Astrocyte of the cerebellum (primary cell): Measurements from ENCODE around the gene BHLHA15.

Experiments
- DNase-seq: peaks from one replicate; pipeline ENCODE4 v3.0.0-alpha.2; 2011; ENCODE audit warnings: low read depth
- H3K4me3 ChIP-seq: 2 replicates; pipeline ENCODE4 v1.5.1; 2011; ENCODE audit warnings: mild to moderate bottlenecking, low read depth, low read length, moderate library complexity
- in situ Hi-C: cut with HindIII; loops from 2 replicates; pipeline ENCODE4 v1.10.0; 2017; ENCODE audit warnings: low sequenced_read_pairs
- TF ChIP-seq, protein P1 (sequence below): IDR thresholded peaks from 2 replicates; pipeline ENCODE4 v1.5.1; 2012; ENCODE audit warnings: low read length, low read depth, moderate library complexity, mild to moderate bottlenecking; ENCODE audit errors: missing control alignments

The BHLHA15 gene

DNA sequence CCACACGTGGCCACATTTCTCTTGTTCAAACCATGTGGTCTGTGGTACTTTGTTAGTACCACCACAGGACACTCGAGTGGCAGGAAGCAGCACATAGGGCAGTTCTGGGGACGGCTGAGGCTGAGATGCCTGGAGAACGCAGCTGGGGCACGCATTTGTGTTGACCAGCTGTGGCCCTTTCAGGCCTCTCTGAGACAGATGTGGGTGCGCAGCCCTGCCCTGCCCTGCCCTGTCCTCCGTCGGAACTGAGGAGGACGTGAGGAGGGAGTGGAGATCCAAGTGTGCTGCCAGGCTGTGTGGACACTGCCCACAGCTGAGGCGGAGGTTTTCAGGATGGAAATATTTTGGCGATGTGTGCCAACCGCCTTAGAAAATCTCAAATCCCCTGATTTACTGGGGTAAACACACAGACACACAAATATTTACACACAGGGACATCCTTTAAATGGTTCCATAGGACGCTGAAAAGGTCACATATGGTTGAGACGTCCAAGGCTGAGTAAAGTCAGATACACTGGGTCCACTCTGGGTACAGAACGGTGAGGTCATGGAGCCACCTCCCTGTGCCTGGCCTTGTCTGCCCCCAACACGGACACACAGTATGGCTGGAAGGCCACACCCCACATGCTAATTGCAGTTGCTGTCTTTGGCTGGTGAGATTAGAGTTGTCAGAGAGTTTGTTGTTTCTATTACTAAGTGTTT lies 14.8 kb downstream of the BHLHA15 start:
- no peak for DNase-seq
- in situ Hi-C loops = no loop called here
- TF ChIP-seq, protein P1, sequence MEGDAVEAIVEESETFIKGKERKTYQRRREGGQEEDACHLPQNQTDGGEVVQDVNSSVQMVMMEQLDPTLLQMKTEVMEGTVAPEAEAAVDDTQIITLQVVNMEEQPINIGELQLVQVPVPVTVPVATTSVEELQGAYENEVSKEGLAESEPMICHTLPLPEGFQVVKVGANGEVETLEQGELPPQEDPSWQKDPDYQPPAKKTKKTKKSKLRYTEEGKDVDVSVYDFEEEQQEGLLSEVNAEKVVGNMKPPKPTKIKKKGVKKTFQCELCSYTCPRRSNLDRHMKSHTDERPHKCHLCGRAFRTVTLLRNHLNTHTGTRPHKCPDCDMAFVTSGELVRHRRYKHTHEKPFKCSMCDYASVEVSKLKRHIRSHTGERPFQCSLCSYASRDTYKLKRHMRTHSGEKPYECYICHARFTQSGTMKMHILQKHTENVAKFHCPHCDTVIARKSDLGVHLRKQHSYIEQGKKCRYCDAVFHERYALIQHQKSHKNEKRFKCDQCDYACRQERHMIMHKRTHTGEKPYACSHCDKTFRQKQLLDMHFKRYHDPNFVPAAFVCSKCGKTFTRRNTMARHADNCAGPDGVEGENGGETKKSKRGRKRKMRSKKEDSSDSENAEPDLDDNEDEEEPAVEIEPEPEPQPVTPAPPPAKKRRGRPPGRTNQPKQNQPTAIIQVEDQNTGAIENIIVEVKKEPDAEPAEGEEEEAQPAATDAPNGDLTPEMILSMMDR = no peak
- H3K4me3 ChIP-seq = no peak overlapping the region

DNA sequence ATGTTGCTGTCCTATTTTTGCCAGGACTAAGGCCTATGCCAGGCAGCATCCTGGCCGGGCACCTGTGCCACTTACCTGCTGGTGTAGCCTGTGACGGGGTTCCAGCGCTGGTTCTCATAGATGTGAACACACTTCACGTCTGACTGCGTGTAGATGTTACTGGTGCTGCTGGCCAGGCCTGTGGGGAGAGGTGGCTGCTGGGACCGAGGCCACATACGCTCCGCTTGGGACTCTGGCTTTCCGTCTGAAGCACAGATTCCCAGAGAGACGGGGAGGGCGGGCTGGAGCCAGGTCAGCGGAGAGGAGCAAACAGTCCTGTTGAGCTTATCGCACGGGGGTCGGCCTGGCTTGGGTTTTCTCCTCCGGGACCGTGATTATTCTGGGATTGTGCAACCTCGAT lies 16.7 kb downstream of the BHLHA15 start:
- H3K4me3 ChIP-seq = no peak overlapping the region
- TF ChIP-seq, protein P1 = no peak
- DNase-seq = no peak
- in situ Hi-C loops = no loop called here

DNA sequence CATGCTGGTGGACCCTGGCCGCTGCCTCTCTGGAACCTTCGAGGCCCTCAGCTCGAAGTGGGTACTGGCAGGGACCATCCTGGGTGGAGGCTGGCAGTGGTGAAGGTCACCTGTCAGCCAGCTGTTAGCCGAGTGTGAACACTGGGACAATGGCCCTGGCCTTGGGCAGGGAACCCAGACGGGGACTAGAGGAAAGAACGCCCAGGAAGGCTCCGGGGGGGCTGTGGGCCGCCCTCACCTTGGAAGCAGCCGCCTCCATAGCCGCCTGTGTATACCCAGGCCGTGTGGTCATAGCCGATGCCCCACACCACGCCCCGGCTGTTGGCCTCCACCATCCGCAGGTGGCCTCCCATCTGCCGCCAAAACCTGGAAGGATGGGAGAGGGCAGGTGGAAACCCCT lies 17.6 kb downstream of the BHLHA15 start:
- DNase-seq = no peak
- in situ Hi-C loops = no loop called here
- TF ChIP-seq, protein P1 = no peak
- no peak overlapping the region for H3K4me3 ChIP-seq

DNA sequence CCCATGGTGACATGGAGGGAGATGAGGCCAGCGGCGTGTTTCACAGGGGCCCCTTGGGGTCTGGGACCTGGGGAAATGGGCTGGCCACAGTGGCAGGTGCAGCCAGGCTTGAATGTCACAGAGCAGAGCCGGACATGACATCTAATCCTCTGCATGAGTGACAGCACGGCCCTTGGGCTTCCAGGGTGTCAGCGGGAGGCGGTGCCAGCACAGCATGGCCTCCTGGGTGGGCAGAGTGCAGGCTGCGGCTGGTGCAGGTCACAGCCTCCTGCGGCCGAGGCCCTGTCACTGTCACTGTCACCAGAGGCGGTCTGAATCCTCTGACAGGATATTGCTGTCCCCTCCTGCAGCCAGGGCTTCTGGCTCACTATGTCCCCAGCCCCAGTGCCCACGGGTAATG lies 18.2 kb downstream of the BHLHA15 start:
- no peak overlapping the region for H3K4me3 ChIP-seq
- in situ Hi-C loops = no loop called here
- DNase-seq = no peak
- TF ChIP-seq, protein P1 = no peak

DNA sequence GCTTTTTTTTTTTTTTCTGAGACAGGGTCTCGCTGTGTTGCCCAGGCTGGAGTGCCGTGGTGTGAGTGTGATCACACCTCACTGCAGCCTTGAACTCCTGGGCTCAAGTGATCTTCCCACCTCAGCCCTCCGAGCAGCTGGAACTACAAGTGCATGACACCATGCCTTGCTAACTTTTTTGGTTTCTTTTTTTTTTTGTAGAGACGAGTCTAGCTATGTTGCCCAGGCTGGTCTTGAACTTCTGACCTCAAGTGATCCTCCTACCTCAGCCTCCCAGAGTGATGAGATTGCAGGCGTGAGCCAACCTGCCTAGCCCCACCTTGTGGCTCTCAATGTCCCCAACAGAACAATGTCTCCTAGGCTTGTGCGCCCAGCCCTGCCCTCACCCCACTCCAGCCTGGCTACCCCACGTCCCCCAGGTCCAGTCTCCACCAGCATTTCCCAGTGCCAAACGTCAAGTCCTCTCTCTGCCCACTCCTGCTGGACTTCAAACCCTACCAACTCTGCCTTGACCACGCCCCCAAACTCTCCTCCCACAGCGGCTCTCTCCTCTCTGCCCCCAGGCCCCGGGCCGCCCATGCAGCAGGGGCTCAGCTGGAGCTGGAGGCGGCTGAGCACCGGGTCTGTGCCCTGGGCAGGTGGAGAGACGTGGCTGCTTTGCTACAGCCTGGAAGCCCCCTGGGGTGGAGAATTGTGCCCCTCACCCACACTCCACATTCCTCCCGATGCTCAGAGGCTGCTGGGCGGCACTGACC lies 18.9 kb downstream of the BHLHA15 start:
- in situ Hi-C loops = no loop called here
- no peak for DNase-seq
- H3K4me3 ChIP-seq = no peak overlapping the region
- TF ChIP-seq, protein P1 = no peak

DNA sequence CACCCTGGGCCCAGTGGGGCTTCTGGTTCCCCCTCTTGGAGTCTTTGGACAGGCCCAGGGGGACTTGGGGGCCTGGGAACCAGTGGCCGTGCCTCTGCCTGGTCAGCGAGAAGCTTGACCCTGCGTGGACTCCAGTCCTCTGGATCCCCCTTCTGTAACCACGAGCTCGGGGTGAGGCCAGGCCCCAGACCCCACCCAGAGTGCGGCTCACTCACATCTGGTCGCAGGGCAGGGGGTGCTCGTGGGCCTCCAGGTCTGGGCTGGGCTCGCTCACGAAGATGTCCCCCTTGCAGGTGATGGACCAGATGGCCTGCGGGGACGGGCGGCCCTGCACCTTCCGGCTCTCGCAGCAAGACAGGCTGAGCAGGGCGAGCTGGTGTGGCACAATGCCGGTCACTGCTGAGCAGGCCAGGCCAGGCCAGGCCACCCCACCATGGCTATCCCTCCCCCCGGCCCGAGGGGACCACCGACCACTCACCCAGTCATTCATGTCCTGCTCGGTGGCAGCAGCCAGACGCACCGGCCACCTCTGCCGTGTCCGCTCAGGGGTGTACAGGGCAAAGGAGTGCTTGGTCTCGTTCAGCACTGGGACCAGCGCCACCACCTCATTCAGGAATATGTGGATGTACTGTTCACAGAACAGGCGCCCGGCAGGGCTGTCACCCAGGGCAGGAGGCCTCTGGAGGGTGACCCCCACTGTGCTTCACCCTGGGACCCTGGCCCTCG lies 19.7 kb downstream of the BHLHA15 start:
- in situ Hi-C loops = no loop called here
- DNase-seq = no peak
- no peak overlapping the region for H3K4me3 ChIP-seq
- TF ChIP-seq, protein P1 = no peak
